GM10248 (cell line): ENCODE data around the gene TDRD7.

Experiments used
- CTCF ChIA-PET: fragments of 300-600 bp; sonication (Branson Sonifier 250); formaldehyde crosslinking; extraction: SDS; loops from one replicate; lab custom pipeline; 2021; ENCODE audit warnings: antibody characterized with exemption; lab: Yijun Ruan, JAX
- POLR2A ChIA-PET: fragments of 350-650 bp; sonication (Branson Sonifier 250); formaldehyde crosslinking; extraction: SDS; loops from one replicate; lab custom pipeline; 2020; ENCODE audit warnings: antibody characterized with exemption; lab: Yijun Ruan, JAX
- DNase-seq: peaks from one replicate; pipeline ENCODE4 v3.0.0; 2012; ENCODE audit errors: extremely low spot score
- CTCF ChIP-seq: IDR thresholded peaks from 2 replicates; pipeline ENCODE4 v1.5.1; 2012; ENCODE audit warnings: mild to moderate bottlenecking, low read depth; ENCODE audit errors: extremely low read depth, missing control alignments, control extremely low read depth

The TDRD7 gene

GRCh38 chr9:97536480-97536879, 124.6 kb downstream of the TDRD7 start:
- CTCF ChIA-PET = interaction anchor here (0.9 to 2.1 kb wide), 6 partner anchors 24 to 150 kb away, joined by 3 to 11 read pairs (median 4); partner anchors contain the start of gene TMOD1
- no peak for DNase-seq
- POLR2A ChIA-PET = no interaction called here
- TF ChIP-seq CTCF = no peak

DNA sequence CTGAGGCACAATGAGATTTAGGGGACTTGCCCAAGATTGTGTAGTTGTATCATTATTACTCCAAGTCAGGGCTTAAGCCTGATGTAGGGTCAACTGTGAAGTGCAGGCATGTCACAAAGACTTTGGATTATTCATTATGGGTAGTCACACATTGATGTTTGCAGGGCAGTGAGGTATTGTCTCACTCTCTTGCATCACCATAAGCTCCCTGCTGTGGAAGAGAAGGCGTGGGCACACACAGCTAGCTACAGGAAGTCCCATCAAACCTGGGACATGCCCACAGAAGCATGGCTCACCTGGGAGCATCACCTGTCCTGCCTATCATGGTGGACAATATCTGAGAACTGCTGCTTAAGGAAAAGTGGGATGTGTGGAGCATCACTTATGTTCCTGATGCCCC, 131.7 kb downstream of the TDRD7 start:
- no peak for DNase-seq
- ChIA-PET POLR2A (no interaction called here), CTCF (no interaction called here)
- no peak for TF ChIP-seq CTCF

DNA sequence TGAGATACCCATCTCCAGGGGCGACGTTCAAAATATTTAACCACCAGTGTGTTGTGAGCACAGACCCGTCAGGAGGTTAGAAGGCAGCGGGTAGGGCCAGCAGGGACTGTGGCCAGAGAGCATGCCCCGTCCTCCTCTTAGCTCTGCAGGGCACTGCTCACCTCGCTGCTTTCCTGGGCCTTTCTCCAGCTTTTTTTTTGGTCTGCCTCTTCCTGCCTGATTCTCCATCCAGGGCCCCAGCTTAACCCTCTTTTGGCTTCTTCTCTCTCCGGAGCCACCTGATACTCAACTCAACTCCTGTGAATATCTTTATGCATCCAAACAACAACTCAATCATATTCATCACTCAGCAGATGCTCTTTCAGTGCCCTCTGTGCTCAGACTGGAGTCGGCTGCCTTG, 133.6 kb downstream of the TDRD7 start:
- DNase-seq = no peak
- ChIA-PET CTCF (interaction anchor here (0.8 to 2.1 kb wide), 3 partner anchors 52 to 76 kb away, joined by 3 to 5 read pairs (median 4); no protein-coding TSS in a partner anchor), POLR2A (no interaction called here)
- TF ChIP-seq CTCF = no peak
